ENCODE measurements around the gene NOL11. TPM values are rescaled to one million over a fixed set of nuclear protein-coding genes. Genes with fewer than 3 reads are reported as not detected.

NOL11 gene
- total and polyA plus RNA-seq, 12 donors: 21.7 to 44.8 (median 24.7) TPM

DNA sequence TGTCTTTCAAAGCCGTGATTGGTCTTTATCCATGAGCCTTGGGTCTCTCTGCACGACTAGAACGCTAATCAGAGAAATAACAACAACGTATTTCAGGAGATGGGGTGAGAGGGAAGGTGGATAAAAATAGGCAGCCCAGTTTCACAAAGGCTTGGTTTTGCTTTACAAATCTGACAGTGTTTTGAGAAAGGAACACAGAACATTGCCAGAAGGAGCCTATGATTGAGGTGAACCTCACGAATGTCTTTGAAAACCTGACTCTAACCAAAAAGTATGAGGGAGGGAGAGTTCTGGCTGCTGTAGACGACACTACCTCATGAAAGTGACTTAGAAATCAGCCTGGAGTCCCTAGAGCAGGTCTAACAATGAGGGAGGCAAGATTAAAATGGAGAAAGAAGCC, 38.0 kb upstream of the NOL11 start:
- Histone ChIP-seq H3K27ac (no peak overlapping the region), H3K36me3 (peaks cover 0 to 42% (median 0%) of the 10 kb centered on the region in 9 donors), H3K4me1 (peaks cover 0 to 25% (median 11%) of the 10 kb centered on the region in 9 donors), H3K27me3 (no peaks in the 10 kb centered on the region), H3K4me3 (no peak overlapping the region), H3K9me3 (no peaks in the 10 kb centered on the region)
- intact Hi-C loops (cut with DNase I): loop anchor here in 4 of 10 donors (10.0 kb wide), 5 partner anchors 45 to 965 kb away; no protein-coding TSS in a partner anchor
- TF ChIP-seq, protein P1, sequence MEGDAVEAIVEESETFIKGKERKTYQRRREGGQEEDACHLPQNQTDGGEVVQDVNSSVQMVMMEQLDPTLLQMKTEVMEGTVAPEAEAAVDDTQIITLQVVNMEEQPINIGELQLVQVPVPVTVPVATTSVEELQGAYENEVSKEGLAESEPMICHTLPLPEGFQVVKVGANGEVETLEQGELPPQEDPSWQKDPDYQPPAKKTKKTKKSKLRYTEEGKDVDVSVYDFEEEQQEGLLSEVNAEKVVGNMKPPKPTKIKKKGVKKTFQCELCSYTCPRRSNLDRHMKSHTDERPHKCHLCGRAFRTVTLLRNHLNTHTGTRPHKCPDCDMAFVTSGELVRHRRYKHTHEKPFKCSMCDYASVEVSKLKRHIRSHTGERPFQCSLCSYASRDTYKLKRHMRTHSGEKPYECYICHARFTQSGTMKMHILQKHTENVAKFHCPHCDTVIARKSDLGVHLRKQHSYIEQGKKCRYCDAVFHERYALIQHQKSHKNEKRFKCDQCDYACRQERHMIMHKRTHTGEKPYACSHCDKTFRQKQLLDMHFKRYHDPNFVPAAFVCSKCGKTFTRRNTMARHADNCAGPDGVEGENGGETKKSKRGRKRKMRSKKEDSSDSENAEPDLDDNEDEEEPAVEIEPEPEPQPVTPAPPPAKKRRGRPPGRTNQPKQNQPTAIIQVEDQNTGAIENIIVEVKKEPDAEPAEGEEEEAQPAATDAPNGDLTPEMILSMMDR (IDR thresholded peaks at IDR 0.05): no peak
- ATAC-seq (no peak), DNase-seq (no peak)
- WGBS, 2 donors: 90 to 94% methylated on average over 6 of the region's 6 CpGs

DNA sequence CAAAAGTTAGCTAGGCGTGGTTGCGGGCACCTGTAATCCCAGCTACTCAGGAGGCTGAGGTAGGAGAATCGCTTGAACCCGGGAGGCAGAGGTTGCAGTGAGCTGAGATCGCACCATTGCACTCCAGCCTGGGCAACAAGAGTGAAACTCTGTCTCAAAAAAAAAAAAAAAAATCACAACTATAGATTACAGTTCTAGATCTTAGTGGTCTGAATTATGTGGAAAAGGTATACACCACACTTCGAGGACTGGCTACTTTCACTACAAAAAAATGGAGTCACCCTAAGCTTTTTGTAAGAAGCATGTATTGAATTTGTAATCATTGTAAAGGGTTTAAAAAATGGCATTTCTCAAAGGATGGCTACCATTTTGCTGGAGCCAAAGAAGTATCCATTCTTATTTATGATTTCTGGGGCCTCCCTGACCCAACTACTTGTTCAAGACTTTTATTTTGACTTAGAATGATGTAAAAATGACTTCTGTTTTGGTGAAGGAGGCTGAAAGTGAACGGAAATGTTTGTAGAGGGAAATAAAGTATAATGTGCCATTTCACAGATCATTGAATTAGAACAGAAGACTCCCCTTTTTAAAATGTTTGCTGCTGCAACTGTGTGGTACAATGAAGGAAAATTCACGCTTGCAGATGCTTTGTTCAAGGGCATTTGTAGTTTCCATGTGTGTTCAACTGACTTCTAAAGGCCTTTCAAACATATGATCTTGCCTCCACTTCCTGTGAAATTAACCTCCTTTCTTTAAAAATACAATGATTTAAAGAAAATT, 37.1 kb upstream of the NOL11 start:
- H3K27ac ChIP-seq: no peak overlapping the region
- TF ChIP-seq, protein P1 (IDR thresholded peaks at IDR 0.05): no peak
- H3K27me3 ChIP-seq: no peaks in the 10 kb centered on the region
- H3K4me1 ChIP-seq: peaks cover 0 to 16% (median 8%) of the 10 kb centered on the region in 9 donors
- peaks cover 0 to 36% (median 0%) of the 10 kb centered on the region in 9 donors for H3K36me3 ChIP-seq
- H3K4me3 ChIP-seq: no peak overlapping the region
- no peaks in the 10 kb centered on the region for H3K9me3 ChIP-seq
- ATAC-seq (no peak), DNase-seq (no peak)
- intact Hi-C loops (cut with DNase I): loop anchor here in 4 of 10 donors (10.0 kb wide), 4 partner anchors 46 to 966 kb away; no protein-coding TSS in a partner anchor
- WGBS, 2 donors: 97 to 98% methylated on average over 7 to 8 of the region's 8 CpGs

DNA sequence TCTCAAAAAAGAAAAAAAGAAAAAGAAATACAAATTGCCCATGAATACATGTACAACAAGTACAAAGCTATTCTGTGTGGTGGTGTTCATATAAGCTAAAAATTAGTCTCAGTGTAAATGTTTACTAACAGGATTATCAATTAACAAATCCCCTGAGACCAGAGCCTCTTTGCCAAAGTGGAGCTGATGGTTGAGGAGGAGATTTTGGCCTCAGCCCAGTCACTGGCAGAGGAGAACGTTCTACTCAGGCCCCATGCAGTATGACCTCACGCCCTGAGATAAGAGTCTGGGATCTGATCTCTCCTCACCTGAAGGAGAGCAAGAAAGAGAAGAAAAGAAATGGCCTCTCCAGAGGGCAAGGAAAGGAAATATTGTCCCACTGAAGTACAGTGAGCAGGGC, 35.5 kb upstream of the NOL11 start:
- intact Hi-C loops (cut with DNase I): loop anchor here in 4 of 10 donors (10.0 kb wide), 4 partner anchors 47 to 967 kb away; no protein-coding TSS in a partner anchor
- Histone ChIP-seq H3K27ac (no peak overlapping the region), H3K9me3 (no peaks in the 10 kb centered on the region), H3K27me3 (no peaks in the 10 kb centered on the region), H3K36me3 (peaks cover 0 to 28% (median 0%) of the 10 kb centered on the region in 9 donors), H3K4me3 (no peak overlapping the region), H3K4me1 (peaks cover 0 to under 1% (median 0%) of the 10 kb centered on the region in 9 donors)
- no peak for DNase-seq
- 39 to 45% methylated on average over 2 of the region's 2 CpGs for WGBS, 2 donors
- TF ChIP-seq, protein P1 (IDR thresholded peaks at IDR 0.05): no peak
- no peak for ATAC-seq

DNA sequence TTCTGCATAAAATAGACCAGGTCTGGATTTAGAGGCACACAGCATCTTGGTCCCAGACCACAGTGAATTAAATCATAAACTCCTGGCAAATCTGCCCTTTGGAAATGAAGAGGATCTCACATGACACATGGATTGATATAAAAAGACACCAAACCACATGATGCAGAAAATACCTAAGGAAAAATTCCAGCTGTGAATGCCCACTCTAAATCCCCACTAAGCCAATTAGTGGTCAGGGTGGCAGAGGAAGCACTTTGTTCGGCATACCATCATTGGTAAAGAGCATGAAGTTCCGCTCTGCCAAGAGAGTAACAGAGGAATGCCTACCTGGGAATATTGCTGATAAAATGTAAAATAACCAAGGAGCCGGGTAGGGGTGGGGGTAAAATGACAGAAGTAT, 32.4 kb upstream of the NOL11 start:
- DNase-seq (no peak), ATAC-seq (no peak)
- H3K4me1 ChIP-seq: peaks cover 0 to 16% (median 0%) of the 10 kb centered on the region in 9 donors
- WGBS, 2 donors: 83 to 95% methylated on average over 3 of the region's 3 CpGs
- H3K27me3 ChIP-seq: no peaks in the 10 kb centered on the region
- no peaks in the 10 kb centered on the region for H3K9me3 ChIP-seq
- peaks cover 0 to 10% (median 0%) of the 10 kb centered on the region in 9 donors for H3K36me3 ChIP-seq
- H3K4me3 ChIP-seq: no peak overlapping the region
- intact Hi-C loops (cut with DNase I): loop anchor here in 7 of 10 donors (5.0 to 10.0 kb wide), 6 partner anchors 51 to 971 kb away; partner anchors contain the start of gene PITPNC1 (in 2 of the 7)
- TF ChIP-seq, protein P1 (IDR thresholded peaks at IDR 0.05): no peak
- no peak overlapping the region for H3K27ac ChIP-seq
